ENCODE measurements around the gene PPP1R13B. TPM values are rescaled to one million over a fixed set of nuclear protein-coding genes. Genes with fewer than 3 reads are reported as not detected.
"Not testable (repeated sequence)": the region's sequence is repeated elsewhere in the genome, so short reads cannot be mapped to it uniquely, and the experiment has no call there.

Gene PPP1R13B
- total RNA-seq, 2 donors from 2014 or later = 63.0 to 89.3 TPM

DNA sequence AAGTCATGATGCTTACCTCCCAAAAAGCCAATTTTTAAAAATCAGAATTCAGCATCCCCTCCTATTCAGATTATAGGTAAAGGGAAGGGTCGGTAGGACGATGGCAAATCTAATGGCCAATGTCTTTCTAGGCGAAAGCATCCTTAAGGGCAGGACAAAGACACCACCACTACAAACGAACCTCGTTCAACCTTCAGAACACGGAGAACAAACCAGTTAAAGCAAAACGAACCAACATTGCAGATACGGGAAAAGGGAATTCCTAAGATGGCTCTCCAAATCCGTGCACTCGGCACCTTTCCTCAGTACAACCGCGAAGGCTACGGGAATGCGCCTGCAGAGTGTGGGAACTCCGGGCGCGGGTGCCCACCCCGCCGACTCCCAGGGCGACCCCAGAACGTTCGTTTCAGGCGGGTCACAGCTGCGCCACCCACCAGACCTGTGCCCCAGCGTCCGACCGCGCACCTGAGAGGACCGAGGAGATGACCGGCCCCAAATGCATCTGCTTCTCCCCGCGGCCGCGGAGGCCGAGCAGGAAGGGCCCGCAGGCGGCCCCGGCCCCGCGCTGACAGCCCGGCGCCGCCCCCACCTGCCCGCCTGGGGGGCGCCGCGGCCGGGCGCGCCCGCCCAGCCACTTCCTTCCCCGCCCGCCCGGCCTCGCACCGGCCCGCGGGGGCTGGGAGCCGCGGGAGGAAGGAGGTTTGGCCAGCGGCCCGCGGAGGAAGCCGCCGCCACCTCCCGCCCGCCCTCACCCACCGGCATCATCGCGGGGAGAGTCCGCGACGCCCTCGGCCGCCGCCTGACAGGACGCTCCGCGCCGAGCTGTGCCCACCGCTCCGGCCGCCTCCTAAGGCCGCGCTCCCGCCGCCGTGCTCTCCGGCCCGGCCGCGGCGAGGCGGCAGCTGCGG is 578 bp downstream of the PPP1R13B start:
- DNase-seq (peak; percentile 56), ATAC-seq (peak; percentile 10 to 32)
- intact Hi-C loops (cut with DNase I) = loop anchor here in 1 of 2 donors (5.0 kb wide), 1 partner anchor 39 kb away; no protein-coding TSS in a partner anchor

DNA sequence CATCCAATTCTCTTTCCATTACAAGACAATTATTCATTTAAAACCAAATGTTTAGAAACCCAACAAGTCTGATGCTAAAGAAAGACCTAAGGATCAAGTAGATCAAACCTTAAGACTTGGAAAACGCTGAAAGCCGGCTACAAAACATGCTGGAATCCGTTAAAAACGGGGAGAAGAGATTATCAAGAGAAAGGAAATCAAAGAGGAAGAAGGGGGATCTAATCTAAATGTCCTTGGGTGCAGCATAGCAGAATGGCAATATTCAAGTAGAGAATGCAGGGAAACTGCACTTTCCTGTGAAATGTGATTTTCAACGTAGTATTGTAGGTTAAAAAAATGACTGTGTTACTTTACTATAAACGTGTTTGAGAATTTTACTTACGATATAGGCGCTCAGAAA is 1.3 kb downstream of the PPP1R13B start:
- ATAC-seq = no peak
- no peak for DNase-seq
- intact Hi-C loops (cut with DNase I) = loop anchor here in 1 of 2 donors (5.0 kb wide), 1 partner anchor 39 kb away; no protein-coding TSS in a partner anchor

DNA sequence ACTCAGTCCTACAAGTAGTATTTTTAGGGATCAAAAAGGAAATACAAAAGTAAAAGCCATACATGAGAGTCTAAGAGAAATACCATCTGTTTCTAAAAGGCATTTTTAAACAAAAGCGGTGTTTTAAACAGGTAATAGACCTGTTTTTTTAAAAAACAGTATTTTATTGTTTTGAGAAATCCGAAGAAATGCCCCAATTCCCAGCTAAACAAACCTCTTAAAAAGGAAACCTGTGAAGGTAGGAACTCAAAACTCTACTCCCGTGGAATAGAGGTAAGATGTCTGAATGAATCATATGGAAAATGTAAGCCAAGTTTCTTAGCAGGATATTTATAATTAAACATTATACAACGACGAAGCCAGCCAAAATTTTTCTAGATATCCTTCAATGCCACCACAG is 2.0 kb downstream of the PPP1R13B start:
- intact Hi-C loops (cut with DNase I) = loop anchor here in 1 of 2 donors (5.0 kb wide), 1 partner anchor 38 kb away; no protein-coding TSS in a partner anchor
- DNase-seq (no peak), ATAC-seq (no peak)

DNA sequence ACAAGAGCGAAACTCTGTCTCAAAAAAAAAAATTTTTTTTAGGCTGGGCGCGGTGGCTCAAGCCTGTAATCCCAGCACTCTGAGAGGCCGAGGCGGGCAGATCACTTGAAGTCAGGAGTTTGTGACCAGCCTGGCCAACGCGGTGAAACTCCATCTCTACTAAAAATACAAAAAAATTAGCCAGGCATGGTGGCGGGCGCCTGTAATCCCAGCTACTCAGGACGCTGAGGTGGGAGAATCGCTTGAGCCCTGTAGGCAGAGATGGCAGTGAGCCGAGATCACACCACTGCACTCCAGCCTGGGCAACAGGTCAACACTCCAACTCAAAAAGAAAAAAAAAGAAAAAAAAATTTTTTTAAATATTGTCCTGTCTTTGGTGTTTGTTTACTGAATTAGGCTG is 6.1 kb downstream of the PPP1R13B start:
- ATAC-seq = peak in 1 of 2 donors; percentile 38
- intact Hi-C loops (cut with DNase I); DNase-seq: not testable (repeated sequence)

DNA sequence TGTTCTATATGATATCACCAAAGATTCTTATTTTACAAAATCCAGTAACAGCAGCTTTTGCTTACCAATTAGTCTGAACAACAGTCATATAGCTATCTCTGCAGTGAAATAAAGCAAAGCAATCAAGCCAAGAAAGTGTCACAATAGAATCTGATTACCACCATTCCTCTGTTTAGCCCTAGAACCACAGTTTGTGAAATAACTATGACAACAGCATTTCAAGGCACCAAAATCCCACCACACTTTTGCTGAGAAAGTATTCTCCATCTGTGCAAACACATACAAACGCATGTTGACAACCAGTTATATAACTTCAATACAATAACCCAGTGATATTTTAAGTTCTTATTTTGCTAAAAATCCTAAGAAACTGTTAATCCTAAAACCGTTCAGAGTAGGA is 7.4 kb downstream of the PPP1R13B start:
- no peak for ATAC-seq
- no peak for DNase-seq
- intact Hi-C loops (cut with DNase I) = no loop called here

DNA sequence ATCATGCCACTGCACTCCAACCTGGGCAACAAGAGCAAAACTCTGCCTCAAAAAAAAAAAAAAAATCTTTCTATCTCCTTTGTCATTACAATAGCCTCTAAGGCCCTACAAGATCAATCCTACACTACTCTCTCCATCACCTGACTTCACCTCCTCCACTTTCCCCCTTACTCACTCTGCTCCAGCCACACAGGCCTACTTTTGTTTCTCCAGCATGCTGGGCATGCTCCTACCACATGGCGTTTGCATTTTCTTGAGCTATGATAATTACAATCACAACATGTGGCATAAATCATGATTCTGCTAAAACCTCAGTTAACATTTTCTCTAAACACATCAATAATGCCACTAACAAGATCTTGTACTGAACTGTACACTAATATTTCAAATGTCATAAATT is 7.8 kb downstream of the PPP1R13B start:
- intact Hi-C loops (cut with DNase I) = no loop called here
- no peak for DNase-seq
- no peak for ATAC-seq

DNA sequence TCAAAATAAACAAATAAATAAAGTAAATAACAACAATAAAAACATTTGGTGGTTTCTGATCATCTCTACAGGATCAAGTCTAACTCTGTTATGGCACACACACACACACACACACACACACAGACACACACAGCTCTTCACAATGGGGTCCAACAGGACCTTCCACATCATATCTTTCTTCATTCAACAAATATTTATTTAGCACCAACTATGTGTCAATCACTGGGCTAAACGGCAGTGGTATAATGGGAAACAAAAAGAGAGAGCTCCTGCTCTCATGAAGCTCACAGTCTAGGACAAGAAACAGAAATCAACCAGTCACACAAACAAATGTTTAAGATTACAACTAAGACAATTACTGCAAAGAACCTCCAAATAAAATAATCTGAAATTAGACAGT is 9.3 kb downstream of the PPP1R13B start:
- DNase-seq (no peak), ATAC-seq (no peak)
- intact Hi-C loops (cut with DNase I) = no loop called here

DNA sequence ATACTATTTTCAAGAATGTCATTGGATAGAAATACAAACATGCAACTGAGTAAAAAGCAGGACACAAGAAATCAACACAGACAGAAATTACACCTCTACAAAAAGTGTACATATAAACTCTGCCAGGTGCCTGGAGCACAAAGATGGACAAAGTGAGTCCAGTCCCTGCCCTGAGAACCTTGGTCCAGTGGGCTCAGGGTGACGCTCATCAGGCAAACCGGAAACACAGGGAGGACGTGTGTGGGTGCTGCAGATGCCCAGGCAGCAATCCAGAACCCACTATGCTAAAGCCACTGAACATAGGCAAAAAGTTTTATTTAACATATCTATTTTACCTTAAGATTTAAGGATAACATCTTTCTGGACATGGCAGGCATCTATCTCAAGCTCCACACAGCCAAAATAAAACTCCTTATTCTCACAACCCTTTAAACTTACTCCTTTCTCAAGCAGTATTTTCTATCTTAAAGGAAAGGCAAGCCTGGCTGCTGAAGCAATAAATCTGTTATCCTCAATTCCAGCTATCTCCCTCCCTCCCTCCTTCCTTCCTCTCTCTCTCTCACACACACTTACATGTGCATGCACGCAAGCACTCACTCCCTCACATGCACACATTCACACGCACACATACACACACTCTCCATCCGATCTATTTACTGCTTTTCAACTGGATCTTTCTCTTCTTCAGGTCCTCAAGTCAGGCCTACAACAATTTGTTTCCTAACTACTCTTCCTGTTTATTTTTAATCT is 10.2 kb downstream of the PPP1R13B start:
- DNase-seq (no peak), ATAC-seq (peak in 1 of 2 donors; percentile 37)
- intact Hi-C loops (cut with DNase I) = no loop called here

DNA sequence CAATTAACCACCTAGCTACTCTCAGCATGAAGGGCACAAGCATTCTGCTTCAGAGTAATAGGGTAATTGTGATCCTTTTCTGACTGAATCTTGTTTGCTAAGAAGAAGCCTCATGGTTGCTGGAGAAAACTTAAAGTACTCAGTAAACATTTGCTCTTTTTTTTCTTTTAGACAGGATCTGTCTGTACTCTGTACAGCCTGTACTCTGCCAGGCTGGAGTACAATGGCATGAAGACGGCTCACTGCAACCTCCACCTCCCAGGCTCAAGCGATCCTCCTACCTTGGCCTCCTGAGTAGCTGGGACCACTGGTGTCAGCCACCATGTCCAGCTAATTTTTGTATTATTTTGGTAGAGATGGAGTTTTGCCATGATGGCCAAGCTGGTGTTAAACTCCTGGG is 12.4 kb downstream of the PPP1R13B start:
- no peak for ATAC-seq
- no peak for DNase-seq
- intact Hi-C loops (cut with DNase I) = no loop called here

DNA sequence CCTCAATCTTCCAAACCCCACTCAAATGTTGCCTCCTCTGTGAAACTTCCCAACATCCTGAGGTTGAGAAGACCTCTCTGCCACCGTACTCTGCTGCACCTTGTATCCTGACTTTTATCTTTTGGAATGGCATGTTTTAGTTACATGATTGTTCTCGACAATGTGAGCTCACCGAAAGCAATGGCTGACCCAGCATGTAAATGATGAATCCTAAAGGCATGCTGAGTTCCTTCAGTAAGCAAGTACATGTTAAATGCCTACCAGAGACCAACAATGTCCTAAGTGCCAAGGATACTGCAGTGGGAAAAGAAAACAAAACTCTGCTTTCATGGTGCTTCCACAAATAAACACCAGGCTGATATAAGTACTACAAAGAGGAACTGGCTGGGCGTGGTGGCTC is 13.7 kb downstream of the PPP1R13B start:
- no peak for DNase-seq
- intact Hi-C loops (cut with DNase I) = no loop called here
- ATAC-seq = no peak

DNA sequence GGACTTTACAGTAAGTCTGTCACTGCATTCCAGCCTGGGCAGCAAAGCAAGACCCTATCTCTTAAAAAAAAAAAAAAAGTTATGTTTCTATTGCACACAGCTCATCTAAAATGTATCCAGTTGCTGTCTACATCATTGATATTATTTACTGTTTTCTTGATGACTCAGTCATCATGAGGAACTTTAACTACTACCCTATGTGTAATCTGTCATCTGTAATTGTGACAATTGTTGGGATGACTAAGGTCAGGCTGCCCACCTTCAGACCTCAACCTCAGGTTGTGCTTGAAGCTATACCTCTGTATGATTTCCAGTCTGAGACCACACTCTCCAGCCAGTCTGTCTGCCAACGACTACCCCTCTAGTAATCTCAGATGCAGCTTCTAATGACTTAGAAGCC is 15.3 kb downstream of the PPP1R13B start:
- no peak for ATAC-seq
- intact Hi-C loops (cut with DNase I) = no loop called here
- no peak for DNase-seq

DNA sequence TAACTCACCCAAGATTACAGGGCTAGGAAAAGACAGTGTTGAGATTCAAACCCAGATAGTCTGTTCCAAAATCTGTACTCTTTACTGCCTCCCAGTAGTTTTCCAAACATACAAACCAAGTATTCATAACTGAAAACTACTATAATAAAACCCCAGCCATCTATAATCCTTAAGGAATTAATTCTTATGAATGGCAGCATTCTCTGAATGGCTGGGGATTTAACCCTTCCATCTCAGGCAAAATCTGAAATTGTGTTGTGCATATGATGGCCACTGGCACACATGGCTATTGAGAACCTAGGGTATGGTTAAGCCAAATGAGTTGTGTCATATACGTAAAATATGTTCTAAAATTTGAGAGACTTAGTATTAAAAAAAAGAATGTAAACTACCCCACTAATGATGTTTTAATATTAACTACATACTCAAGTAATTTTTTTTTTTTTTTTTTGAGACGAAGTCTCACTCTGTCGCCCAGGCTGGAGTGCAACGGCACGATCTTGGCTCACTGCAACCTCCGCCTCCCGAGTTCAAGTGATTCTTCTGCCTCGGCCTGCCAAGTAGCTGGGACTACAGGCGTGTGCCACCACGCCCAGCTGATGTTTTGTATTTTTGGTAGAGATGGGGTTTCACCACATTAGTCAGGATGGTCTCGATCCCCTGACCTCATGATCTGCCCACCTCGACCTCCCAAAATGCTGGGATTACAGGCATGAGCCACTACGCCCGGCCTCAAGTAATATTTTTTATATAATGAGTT is 16.7 kb downstream of the PPP1R13B start:
- ATAC-seq = no peak
- intact Hi-C loops (cut with DNase I) = no loop called here
- no peak for DNase-seq

DNA sequence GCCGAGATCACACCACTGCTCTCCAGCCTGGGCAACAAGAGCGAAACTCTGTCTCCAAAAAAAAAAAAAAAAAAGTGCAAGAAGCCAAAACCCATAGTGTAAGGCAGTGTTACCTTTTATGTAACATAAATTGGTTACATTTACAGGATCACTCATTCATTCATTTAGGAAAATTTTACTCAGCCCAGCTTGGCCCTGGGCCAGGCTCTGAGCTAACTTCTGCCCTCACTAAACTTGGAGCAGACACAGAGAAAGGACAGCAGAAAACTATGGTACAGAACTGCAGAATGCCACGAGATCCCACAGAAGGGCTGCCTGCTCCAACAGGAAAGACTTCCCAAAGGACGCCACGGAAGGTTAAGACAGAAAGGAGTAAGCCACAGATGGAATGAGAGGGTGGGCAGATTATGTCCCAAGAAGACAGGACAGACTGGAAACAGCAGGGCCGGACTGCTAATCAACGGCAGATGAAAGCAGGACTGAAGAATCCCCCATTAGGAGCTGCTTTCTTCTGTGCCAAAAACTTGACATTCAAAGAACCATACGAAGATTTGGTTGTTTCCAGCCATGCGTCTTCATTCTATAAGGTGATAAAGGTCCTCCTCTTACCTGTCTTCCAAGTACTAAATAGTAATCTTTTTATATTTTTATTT is 18.9 kb downstream of the PPP1R13B start:
- ATAC-seq (peak; percentile 39 to 43), DNase-seq (peak; percentile 51)
- intact Hi-C loops (cut with DNase I) = no loop called here

DNA sequence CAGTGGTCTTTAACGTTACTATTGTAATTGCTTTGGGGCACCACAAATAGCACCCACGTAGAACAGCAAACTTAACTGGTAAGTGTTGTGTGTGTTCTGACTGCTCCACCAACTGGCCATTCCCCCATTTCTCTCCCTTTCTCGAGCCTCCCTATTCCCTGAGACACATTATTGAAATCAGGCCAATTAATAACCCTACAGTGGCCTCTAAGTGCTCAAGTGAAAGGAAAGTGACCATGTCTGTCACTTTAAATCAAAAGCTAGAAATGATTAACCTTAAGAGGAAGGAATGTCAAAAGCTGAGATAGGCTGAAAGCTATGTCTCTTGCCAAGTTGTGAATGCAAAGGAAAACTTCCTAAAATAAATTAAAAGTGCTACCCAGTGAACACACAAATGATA is 22.3 kb downstream of the PPP1R13B start:
- DNase-seq = no peak
- intact Hi-C loops (cut with DNase I) = no loop called here
- peak in 1 of 2 donors; percentile 42 for ATAC-seq

DNA sequence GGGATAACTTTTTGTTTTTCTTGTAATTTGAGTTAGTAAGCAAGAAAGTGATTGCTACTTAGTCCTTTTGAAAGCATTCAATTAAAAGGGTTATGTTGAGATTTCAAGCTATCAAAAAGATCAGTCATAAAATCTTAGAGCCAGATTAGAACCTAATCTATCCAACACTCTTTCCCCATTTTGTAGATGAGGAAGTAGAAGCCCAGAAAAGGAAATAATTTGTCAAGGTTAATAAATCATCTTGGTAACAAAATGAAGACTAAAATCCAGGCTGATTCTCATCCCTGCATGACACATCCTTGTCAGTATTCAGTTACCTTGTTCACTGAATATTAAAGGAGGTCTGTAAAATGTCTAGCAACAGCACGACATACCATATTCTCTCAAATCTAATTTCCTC is 26.5 kb downstream of the PPP1R13B start:
- DNase-seq (no peak), ATAC-seq (no peak)
- intact Hi-C loops (cut with DNase I) = no loop called here

DNA sequence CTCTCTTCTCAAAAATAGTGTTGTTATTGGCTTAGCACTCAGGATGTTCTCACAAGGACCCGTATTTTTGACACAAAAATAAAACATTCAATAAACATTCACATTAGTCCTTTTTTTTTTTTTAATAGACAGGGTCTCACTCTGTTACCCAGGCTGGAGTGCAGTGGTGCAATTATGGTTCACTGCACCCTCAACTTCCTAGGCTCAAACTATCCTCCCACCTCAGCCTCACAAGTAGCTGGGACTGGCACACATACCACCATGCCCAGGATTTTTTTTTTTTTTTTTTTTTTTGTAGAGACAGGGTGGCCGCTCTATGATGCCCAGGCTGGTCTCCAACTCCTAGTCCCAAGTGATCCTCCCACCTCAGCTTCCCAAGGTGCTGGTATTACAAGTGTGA is 27.0 kb downstream of the PPP1R13B start:
- intact Hi-C loops (cut with DNase I) = no loop called here
- no peak for DNase-seq
- no peak for ATAC-seq

DNA sequence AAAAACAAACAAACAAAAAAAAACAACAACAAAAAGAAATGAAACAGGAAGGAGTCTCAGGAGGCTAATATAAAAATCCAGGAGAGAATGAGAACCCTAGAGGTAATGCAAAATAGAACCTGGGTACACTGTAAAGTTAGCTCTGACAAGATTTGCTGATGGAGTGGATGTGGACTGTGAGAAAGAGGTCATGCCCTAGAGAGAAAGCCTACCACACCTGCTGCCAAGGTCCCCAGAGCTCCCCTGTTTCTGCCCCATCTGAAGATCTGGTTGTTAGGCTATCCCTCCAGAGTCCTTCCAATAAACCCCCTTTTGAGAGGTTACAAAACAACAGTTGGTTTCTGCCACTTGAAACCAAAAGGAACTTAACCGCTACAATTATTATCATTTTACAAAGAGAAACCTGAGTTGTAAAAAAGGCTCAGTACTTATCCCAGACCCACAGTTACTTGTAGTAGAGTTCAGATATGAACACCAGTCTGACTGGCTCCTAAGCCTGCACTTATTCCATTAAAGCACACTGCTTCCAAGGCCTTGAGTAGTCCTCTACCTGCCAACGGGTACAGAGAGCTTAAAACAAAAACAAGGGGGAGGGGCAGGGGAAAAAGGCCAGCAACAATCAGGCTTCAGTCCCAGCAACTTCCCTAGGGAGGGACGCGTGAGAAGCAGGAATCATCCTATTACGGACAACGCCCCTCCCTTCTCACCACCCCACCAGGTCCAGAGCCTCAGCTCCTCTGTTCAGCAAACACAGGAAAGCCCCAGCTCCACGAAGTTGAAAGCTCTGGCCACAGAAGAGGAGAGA is 27.7 kb downstream of the PPP1R13B start:
- DNase-seq (peak; percentile 72), ATAC-seq (peak; percentile 77 to 87)
- intact Hi-C loops (cut with DNase I) = loop anchor here in 1 of 2 donors (10.0 kb wide), 1 partner anchor 75 kb away; no protein-coding TSS in a partner anchor

DNA sequence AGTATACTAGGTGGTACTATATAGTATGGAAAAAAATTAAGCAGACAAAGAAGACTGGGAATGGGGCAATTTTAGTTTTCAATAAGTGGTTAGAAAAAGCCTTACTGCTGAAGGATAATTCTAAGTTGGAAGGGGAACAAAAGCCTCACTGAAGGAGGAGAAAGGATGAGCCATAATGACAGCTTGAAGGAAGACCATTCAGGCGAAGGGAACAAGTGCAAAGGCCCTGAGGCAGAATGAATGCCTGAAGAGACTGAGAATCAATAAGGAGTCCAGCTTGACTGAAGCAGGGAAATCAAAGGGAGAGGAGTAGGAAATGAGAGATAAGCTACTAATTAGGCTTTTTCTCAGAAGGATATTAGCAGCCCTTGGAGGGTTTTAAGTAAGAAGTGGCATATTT is 28.5 kb downstream of the PPP1R13B start:
- intact Hi-C loops (cut with DNase I) = loop anchor here in 1 of 2 donors (10.0 kb wide), 1 partner anchor 76 kb away; no protein-coding TSS in a partner anchor
- DNase-seq (no peak), ATAC-seq (no peak)
